Measurements from ENCODE around the gene CSDE1.

Gene CSDE1

GRCh38 chr1:114741963-114742746, 15.6 kb downstream of the CSDE1 start:
- FAIRE-seq (no peak), DNase-seq (ENCODE audit: insufficient read length) (no peak)
- TF ChIP-seq TAF1 (IDR thresholded peaks at IDR 0.05; ENCODE audit: borderline replicate concordance, low read depth, low read length) (no peak), POLR2AphosphoS5 (IDR thresholded peaks at IDR 0.05; ENCODE audit: low read depth, low read length) (no peak), POLR2A (IDR thresholded peaks at IDR 0.05; ENCODE audit: low read depth, low read length) (no peak)

GRCh38 chr1:114740331-114740730, 17.5 kb downstream of the CSDE1 start:
- TF ChIP-seq POLR2AphosphoS5 (IDR thresholded peaks at IDR 0.05; ENCODE audit: low read depth, low read length), result no peak
- DNase-seq (ENCODE audit: insufficient read length) (no peak), FAIRE-seq (no peak)

- DNase-seq (ENCODE audit: insufficient read length) (no peak), FAIRE-seq (no peak)
- TF ChIP-seq POLR2AphosphoS5 (IDR thresholded peaks at IDR 0.05; ENCODE audit: low read depth, low read length) (no peak), TAF1 (IDR thresholded peaks at IDR 0.05; ENCODE audit: borderline replicate concordance, low read depth, low read length) (no peak), POLR2A (IDR thresholded peaks at IDR 0.05; ENCODE audit: low read depth, low read length) (no peak)
Observed at GRCh38 chr1:114737314-114737849, 20.4 kb downstream of the CSDE1 start.

- no peak for TF ChIP-seq TAF1 (IDR thresholded peaks at IDR 0.05; ENCODE audit: borderline replicate concordance, low read depth, low read length)
- no peak for TF ChIP-seq POLR2AphosphoS5 (IDR thresholded peaks at IDR 0.05; ENCODE audit: low read depth, low read length)
- TF ChIP-seq POLR2A (IDR thresholded peaks at IDR 0.05; ENCODE audit: low read depth, low read length), result no peak
- no peak for FAIRE-seq
- DNase-seq (ENCODE audit: insufficient read length), result no peak
Observed at GRCh38 chr1:114735479-114735878, 22.3 kb downstream of the CSDE1 start.

DNA sequence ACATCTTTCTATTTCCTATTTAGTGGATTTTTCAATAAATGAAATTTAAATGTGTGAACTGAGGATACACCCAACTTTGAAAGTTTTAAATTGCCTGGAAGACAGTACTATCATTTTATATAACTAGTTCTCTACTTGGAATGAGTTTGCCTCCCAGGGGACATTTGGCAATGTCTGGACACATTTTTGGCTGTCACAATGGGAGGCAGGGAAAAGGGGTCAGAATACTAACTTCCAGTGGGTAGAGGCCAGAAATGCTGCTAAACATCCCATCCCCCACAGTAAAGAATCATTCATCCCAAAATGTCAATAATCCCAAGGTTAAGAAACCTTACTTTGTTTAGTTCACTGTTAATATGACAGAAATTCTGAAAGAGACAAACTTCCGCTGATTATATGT, 28.0 kb downstream of the CSDE1 start:
- FAIRE-seq, result no peak
- TF ChIP-seq POLR2AphosphoS5 (IDR thresholded peaks at IDR 0.05; ENCODE audit: low read depth, low read length) (no peak), POLR2A (IDR thresholded peaks at IDR 0.05; ENCODE audit: low read depth, low read length) (no peak), TAF1 (IDR thresholded peaks at IDR 0.05; ENCODE audit: borderline replicate concordance, low read depth, low read length) (no peak)
- no peak for DNase-seq (ENCODE audit: insufficient read length)

DNA sequence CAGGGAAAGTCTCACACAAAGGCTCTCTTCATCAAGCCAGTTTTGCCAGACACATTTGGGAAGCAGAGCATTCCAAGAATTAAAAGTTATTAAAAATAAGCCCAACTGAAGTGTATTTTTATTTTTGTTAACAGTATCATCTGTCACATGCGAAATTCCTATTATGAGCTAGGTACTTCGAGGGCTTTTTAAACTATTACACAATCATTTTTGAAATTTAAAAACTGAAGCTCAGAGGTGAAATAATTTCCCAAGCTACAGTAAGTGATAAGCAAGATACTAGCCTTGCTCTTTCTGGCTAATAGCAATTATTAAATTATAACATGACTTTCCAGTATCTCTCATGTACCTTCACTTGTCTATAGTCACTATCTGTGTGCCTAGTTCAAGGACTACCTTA, 29.2 kb downstream of the CSDE1 start:
- no peak for DNase-seq (ENCODE audit: insufficient read length)
- TF ChIP-seq TAF1 (IDR thresholded peaks at IDR 0.05; ENCODE audit: borderline replicate concordance, low read depth, low read length) (no peak), POLR2A (IDR thresholded peaks at IDR 0.05; ENCODE audit: low read depth, low read length) (no peak), POLR2AphosphoS5 (IDR thresholded peaks at IDR 0.05; ENCODE audit: low read depth, low read length) (no peak)
- no peak for FAIRE-seq

DNA sequence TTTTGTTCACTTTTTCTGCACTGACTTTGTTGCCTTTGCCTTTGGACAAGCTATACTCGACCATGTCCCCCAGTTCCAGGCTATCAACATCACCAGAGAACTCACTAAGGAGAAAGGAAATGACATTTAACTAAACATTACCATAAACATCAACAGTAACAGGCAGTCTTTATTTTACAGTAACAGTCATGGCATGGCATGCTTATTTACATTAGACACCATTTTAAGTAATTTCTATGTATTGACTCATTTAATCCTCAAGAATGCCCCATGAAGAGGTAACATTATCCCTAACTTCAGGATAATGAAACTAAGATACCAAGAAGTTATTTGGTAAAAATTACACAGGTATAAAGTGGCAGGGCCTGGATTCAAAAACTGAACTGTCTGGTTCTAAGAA, 32.6 kb downstream of the CSDE1 start:
- TF ChIP-seq POLR2AphosphoS5 (IDR thresholded peaks at IDR 0.05; ENCODE audit: low read depth, low read length) (no peak), POLR2A (IDR thresholded peaks at IDR 0.05; ENCODE audit: low read depth, low read length) (no peak), TAF1 (IDR thresholded peaks at IDR 0.05; ENCODE audit: borderline replicate concordance, low read depth, low read length) (no peak)
- no peak for DNase-seq (ENCODE audit: insufficient read length)
- no peak for FAIRE-seq

DNA sequence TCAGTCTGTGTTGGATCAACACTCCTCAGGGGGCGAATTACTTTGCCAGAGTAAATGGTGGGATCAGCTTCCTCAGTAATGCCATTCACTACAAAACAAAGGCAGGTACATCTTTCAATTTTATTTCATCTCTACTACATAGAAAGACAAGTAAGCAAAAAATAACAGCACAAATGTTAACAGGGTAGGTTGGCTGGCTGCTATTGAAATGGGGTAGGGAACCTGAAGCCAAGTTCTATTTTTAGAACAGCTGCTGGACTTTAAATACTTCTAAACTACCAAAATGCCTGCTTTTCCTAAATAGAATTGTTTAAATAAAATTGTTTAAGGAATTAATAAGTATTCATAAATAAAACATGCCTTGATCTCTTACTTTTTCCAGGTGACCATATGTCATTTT, 33.9 kb downstream of the CSDE1 start:
- FAIRE-seq, result no peak
- TF ChIP-seq TAF1 (IDR thresholded peaks at IDR 0.05; ENCODE audit: borderline replicate concordance, low read depth, low read length), result no peak
- no peak for TF ChIP-seq POLR2A (IDR thresholded peaks at IDR 0.05; ENCODE audit: low read depth, low read length)
- TF ChIP-seq POLR2AphosphoS5 (IDR thresholded peaks at IDR 0.05; ENCODE audit: low read depth, low read length), result no peak
- DNase-seq (ENCODE audit: insufficient read length), result no peak

GRCh38 chr1:114723457-114723856, 34.3 kb downstream of the CSDE1 start:
- no peak for TF ChIP-seq POLR2A (IDR thresholded peaks at IDR 0.05; ENCODE audit: low read depth, low read length)
- TF ChIP-seq POLR2AphosphoS5 (IDR thresholded peaks at IDR 0.05; ENCODE audit: low read depth, low read length), result no peak
- TF ChIP-seq TAF1 (IDR thresholded peaks at IDR 0.05; ENCODE audit: borderline replicate concordance, low read depth, low read length), result no peak

DNA sequence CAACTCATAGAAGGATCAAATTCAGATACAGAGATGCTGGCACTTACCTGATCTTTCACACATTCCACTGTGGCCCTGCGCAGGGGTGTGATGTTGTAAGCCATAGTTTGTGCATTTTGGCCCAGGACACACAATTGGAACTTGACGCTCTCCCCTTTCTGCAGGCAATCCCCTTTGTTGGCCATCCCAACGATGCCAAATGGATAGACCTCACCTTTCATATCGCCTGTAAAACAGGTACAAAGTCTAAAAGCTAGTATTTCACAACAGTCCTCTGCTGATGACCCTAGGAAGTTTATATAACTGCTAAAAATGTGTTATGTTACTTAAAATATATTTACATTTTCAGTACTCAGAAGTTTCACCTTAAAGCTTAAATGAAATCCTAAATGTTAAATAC, 37.3 kb downstream of the CSDE1 start:
- TF ChIP-seq POLR2A (IDR thresholded peaks at IDR 0.05; ENCODE audit: low read depth, low read length), result no peak
- no peak for TF ChIP-seq POLR2AphosphoS5 (IDR thresholded peaks at IDR 0.05; ENCODE audit: low read depth, low read length)
- no peak for TF ChIP-seq TAF1 (IDR thresholded peaks at IDR 0.05; ENCODE audit: borderline replicate concordance, low read depth, low read length)
- FAIRE-seq, result no peak
- no peak for DNase-seq (ENCODE audit: insufficient read length)

More at GRCh38 chr1:114723457-114723856, 34.3 kb downstream of the CSDE1 start:
- DNase-seq (ENCODE audit: insufficient read length), result no peak
- no peak for FAIRE-seq

DNA sequence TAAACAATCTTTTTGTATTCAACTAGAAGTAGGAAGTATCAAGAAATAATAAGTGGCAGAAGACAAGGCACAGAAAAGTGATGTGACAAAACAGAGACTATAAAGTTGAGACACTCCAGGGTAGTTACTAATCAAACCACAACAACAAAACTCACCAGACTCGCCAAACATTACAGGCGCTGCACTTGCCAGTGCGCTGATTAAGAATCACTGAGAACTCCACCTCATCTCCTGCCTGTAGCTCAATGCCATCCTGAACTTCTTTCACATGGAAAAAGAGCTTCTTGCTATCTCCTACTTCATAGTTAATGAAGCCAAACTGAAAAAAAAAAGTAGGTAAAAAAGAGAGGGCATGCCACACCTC, 38.4 kb downstream of the CSDE1 start:
- TF ChIP-seq POLR2AphosphoS5 (IDR thresholded peaks at IDR 0.05; ENCODE audit: low read depth, low read length) (no peak), POLR2A (IDR thresholded peaks at IDR 0.05; ENCODE audit: low read depth, low read length) (no peak), TAF1 (IDR thresholded peaks at IDR 0.05; ENCODE audit: borderline replicate concordance, low read depth, low read length) (no peak)
- DNase-seq (ENCODE audit: insufficient read length), result no peak
- no peak for FAIRE-seq

GRCh38 chr1:114718661-114719423, 38.9 kb downstream of the CSDE1 start:
- TF ChIP-seq TAF1 (IDR thresholded peaks at IDR 0.05; ENCODE audit: borderline replicate concordance, low read depth, low read length) (no peak), POLR2AphosphoS5 (IDR thresholded peaks at IDR 0.05; ENCODE audit: low read depth, low read length) (no peak), POLR2A (IDR thresholded peaks at IDR 0.05; ENCODE audit: low read depth, low read length) (no peak)
- FAIRE-seq, result no peak
- no peak for DNase-seq (ENCODE audit: insufficient read length)
